Effector memory CD4-positive, alpha-beta T cell (primary cell): ENCODE results near the gene FEV.

Experiments used
- DNase-seq, 3 donors: peaks; one replicate each; pipeline ENCODE4 v3.0.0-alpha.2; 2020
- H3K27ac ChIP-seq: 2 replicates; pipeline ENCODE4 v1.7.0; 2013; ENCODE audit warnings: mild to moderate bottlenecking, low read length, moderate library complexity; ENCODE audit not compliant: insufficient read depth, poor library complexity, severe bottlenecking
- H3K27me3 ChIP-seq: replicated peaks from 2 replicates; pipeline ENCODE4 v1.7.0; 2013; ENCODE audit warnings: mild to moderate bottlenecking, low read length; ENCODE audit not compliant: insufficient read depth, control insufficient read depth, poor library complexity, severe bottlenecking
- H3K36me3 ChIP-seq: 2 replicates; pipeline ENCODE4 v1.7.0; 2013; ENCODE audit warnings: mild to moderate bottlenecking, low read length, moderate library complexity; ENCODE audit not compliant: control insufficient read depth, insufficient read depth
- H3K4me1 ChIP-seq: 2 replicates; pipeline ENCODE4 v1.7.0; 2013; ENCODE audit warnings: low read length, mild to moderate bottlenecking; ENCODE audit not compliant: control insufficient read depth, insufficient read depth, poor library complexity, severe bottlenecking
- H3K4me3 ChIP-seq: 2 replicates; pipeline ENCODE4 v1.7.0; 2013; ENCODE audit warnings: low read length, low read depth, mild to moderate bottlenecking; ENCODE audit not compliant: insufficient read depth, poor library complexity, severe bottlenecking
- H3K9me3 ChIP-seq: 2 replicates; pipeline ENCODE4 v1.7.0; 2013; ENCODE audit warnings: mild to moderate bottlenecking, low read length, moderate library complexity; ENCODE audit not compliant: control insufficient read depth

Gene FEV

GRCh38 chr2:219025637-219026585 lies 40.9 kb upstream of the FEV start:
- Histone ChIP-seq H3K4me3 (no peak overlapping the region), H3K36me3 (no peaks in the 10 kb centered on the region), H3K9me3 (no peaks in the 10 kb centered on the region), H3K27me3 (no peaks in the 10 kb centered on the region), H3K4me1 (no peaks in the 10 kb centered on the region), H3K27ac (no peak overlapping the region)
- no peak for DNase-seq

DNA sequence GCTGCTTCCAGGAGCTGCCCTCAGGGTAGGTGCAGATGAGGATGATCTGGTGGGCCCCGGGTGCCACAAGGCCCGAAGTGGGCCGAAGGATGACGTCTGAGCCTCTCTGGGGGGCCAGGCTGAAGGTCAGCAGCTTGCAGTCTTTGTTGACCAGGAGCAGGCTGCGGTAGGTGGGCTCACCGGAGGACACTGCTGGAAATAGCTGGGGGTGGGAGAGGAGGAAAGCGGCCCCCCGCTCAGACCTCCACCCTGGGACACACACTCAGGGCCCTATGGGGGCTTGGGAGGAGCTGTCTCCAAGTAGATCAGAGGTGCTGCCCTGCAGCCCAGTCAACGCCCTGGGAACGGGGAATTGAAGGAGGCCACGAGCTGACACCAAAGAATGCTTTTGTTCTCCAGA lies 39.1 kb upstream of the FEV start:
- Histone ChIP-seq H3K4me3 (no peak overlapping the region), H3K9me3 (no peaks in the 10 kb centered on the region), H3K36me3 (no peaks in the 10 kb centered on the region), H3K27ac (no peak overlapping the region), H3K4me1 (no peaks in the 10 kb centered on the region), H3K27me3 (no peaks in the 10 kb centered on the region)
- no peak for DNase-seq

DNA sequence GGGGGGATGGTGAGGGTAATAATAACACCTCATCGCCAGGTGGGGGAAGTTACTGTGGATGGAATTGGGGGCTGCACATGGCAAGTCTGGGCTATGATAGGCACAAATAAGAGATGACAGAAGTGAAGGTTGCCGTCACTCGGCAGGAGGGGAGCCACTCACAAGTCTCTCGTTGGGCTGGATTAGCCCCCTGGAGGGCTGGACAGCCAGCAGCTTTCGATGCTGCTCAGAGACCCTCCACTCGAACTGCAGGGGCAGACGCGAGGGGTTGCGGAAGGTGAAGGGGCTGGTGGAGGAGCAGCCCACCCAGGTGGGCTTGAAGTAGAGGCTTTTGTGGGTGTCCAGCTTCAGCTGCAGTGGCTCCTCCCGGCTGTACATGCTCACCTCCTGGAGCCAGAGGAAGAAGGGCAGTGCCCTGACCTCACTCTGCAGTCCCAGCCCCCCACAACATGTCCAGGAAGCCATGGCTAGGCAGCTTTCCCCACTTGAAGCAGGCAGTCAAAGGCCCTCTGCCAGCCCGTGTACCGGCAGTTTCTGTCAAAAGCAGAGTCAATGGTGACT lies 38.1 kb upstream of the FEV start:
- Histone ChIP-seq H3K9me3 (no peaks in the 10 kb centered on the region), H3K4me1 (no peaks in the 10 kb centered on the region), H3K4me3 (no peak overlapping the region), H3K27me3 (no peaks in the 10 kb centered on the region), H3K36me3 (no peaks in the 10 kb centered on the region), H3K27ac (no peak overlapping the region)
- no peak for DNase-seq

- DNase-seq: no peak
Observed at GRCh38 chr2:219022616-219023015, 37.6 kb upstream of the FEV start.

GRCh38 chr2:219022041-219022440 lies 37.1 kb upstream of the FEV start:
- Histone ChIP-seq H3K4me1 (no peaks in the 10 kb centered on the region), H3K27me3 (no peaks in the 10 kb centered on the region), H3K27ac (no peak overlapping the region), H3K36me3 (no peaks in the 10 kb centered on the region), H3K9me3 (no peaks in the 10 kb centered on the region), H3K4me3 (no peak overlapping the region)
- DNase-seq: no peak

More at GRCh38 chr2:219022616-219023015, 37.6 kb upstream of the FEV start:
- Histone ChIP-seq H3K27ac (no peak overlapping the region), H3K9me3 (no peaks in the 10 kb centered on the region), H3K36me3 (no peaks in the 10 kb centered on the region), H3K4me3 (no peak overlapping the region), H3K4me1 (no peaks in the 10 kb centered on the region), H3K27me3 (no peaks in the 10 kb centered on the region)

GRCh38 chr2:219021591-219021990 lies 36.6 kb upstream of the FEV start:
- H3K27ac ChIP-seq: no peak overlapping the region
- no peaks in the 10 kb centered on the region for H3K9me3 ChIP-seq

DNA sequence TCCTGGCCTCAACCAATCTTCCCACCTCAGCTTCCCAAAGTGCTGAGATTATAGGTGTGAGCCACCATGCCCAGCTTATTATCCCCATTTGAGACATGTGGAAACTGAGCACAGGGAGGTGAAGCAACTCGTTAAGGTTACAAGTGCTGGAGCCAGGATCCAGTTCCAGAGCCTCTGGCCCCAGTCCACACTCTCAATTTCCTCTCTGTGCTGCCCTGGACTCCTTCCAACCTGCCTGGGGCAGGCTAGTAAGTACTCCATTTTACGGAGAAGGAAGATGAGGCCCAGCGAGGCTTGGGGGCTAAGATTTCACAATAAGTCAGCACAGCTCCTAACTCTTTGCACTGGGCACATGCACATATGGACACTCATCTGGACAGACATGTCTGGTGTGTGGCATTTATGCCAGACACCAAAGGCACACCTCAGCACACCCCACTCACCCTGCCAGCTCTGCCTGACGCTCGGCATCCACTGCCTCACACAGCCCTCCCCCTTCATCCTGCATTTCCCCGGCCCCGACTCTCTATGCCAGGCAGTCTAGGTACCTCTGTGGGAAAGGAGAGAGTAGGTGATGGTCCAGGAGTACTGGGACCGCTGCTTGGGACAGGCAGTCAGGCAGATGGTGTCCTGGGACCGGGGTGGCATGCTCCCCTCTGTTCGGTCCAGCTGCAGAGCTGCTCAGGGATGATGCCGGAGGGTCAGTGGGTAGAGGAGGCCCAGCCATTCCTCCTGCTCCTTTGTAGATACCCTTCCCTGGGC lies 35.8 kb upstream of the FEV start:
- no peak overlapping the region for H3K4me3 ChIP-seq
- no peak for DNase-seq
- no peaks in the 10 kb centered on the region for H3K36me3 ChIP-seq
- no peaks in the 10 kb centered on the region for H3K4me1 ChIP-seq
- no peak overlapping the region for H3K27ac ChIP-seq
- no peaks in the 10 kb centered on the region for H3K9me3 ChIP-seq
- H3K27me3 ChIP-seq: no peaks in the 10 kb centered on the region

More at GRCh38 chr2:219021591-219021990, 36.6 kb upstream of the FEV start:
- DNase-seq: no peak
- Histone ChIP-seq H3K4me1 (no peaks in the 10 kb centered on the region), H3K4me3 (no peak overlapping the region), H3K36me3 (no peaks in the 10 kb centered on the region), H3K27me3 (no peaks in the 10 kb centered on the region)

GRCh38 chr2:219019436-219019835 lies 34.5 kb upstream of the FEV start:
- Histone ChIP-seq H3K27me3 (no peaks in the 10 kb centered on the region), H3K36me3 (no peaks in the 10 kb centered on the region), H3K9me3 (no peaks in the 10 kb centered on the region), H3K4me1 (no peaks in the 10 kb centered on the region), H3K27ac (no peak overlapping the region), H3K4me3 (no peak overlapping the region)
- DNase-seq: no peak

DNA sequence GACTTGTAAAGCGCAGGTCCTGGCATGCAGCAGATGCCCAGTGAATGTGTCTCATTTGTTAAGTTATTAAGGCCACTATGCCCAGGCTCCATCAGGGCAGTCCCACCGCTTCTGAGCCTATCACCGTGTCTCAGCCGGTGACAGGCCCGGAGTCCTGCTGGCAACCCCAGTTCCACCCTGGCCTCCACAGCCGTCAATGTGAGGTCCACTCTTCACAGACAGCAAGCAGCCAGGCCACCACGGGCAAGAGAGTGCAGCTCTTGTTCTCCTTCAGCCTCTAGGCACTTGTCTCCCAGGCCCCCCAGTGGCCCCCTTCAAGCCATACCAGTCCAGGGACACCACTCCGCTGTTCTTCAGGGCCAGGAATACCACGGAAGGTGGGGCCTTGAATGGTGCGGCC lies 33.7 kb upstream of the FEV start:
- Histone ChIP-seq H3K4me3 (no peak overlapping the region), H3K36me3 (no peaks in the 10 kb centered on the region), H3K27ac (no peak overlapping the region), H3K27me3 (no peaks in the 10 kb centered on the region), H3K9me3 (no peaks in the 10 kb centered on the region), H3K4me1 (no peaks in the 10 kb centered on the region)
- no peak for DNase-seq

DNA sequence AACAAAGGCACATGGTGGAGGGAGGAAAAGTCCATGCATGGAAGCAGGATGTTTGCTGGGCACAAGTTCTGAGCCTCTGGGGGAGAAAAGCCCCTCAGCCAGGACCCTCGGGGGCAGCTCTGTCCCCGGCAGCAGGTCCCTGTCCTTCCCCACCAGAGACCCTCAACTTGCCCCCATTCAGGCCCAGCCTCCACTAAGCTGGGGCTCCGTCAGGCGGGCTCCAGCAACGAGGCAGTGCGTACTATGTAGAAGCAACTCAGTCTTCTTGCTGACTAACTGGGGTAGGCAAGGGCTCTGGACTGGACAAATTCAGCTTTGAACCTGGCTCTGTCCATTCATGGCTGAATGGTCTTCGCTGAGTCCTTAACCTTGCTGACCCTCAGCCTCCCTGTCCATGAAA lies 33.3 kb upstream of the FEV start:
- no peaks in the 10 kb centered on the region for H3K27me3 ChIP-seq
- no peaks in the 10 kb centered on the region for H3K4me1 ChIP-seq
- no peak for DNase-seq
- H3K4me3 ChIP-seq: no peak overlapping the region
- no peaks in the 10 kb centered on the region for H3K9me3 ChIP-seq
- no peak overlapping the region for H3K27ac ChIP-seq
- H3K36me3 ChIP-seq: no peaks in the 10 kb centered on the region
